Progenitor cell of endocrine pancreas (in vitro differentiated cells): ENCODE results near the gene SENP7. TPM values are rescaled to one million over a fixed set of nuclear protein-coding genes. Genes with fewer than 3 reads are reported as not detected.

Experiments used
- DNase-seq: peaks from one replicate; pipeline ENCODE4 v3.0.0; 2021; ENCODE audit warnings: low spot score; ENCODE audit not compliant: unreplicated experiment
- H3K27ac Mint-ChIP-seq: 2 replicates; pipeline ENCODE4 v1.8.0; 2021; ENCODE audit warnings: mild to moderate bottlenecking, moderate library complexity, mixed read lengths
- H3K27me3 Mint-ChIP-seq: 2 replicates; pipeline ENCODE4 v1.8.0; 2021; ENCODE audit warnings: mixed read lengths
- H3K36me3 Mint-ChIP-seq: 2 replicates; pipeline ENCODE4 v1.8.0; 2022; ENCODE audit warnings: mixed read lengths; ENCODE audit not compliant: insufficient read depth
- H3K4me1 Mint-ChIP-seq: 2 replicates; pipeline ENCODE4 v1.8.0; 2021; ENCODE audit warnings: low read depth, mixed read lengths
- H3K4me3 Mint-ChIP-seq: 2 replicates; pipeline ENCODE4 v1.8.0; 2021; ENCODE audit warnings: low read depth, mild to moderate bottlenecking, moderate library complexity, mixed read lengths
- H3K9me3 Mint-ChIP-seq: 2 replicates; pipeline ENCODE4 v1.8.0; 2021; ENCODE audit warnings: low read depth, mixed read lengths
- CTCF ChIP-seq: fragments of 200-600 bp; sonication (generic); IDR thresholded peaks from one replicate; pipeline ENCODE4 v1.5.0; 2021; ENCODE audit warnings: antibody characterized with exemption, mild to moderate bottlenecking; ENCODE audit not compliant: unreplicated experiment
- total RNA-seq: library from RNA; stranded (reverse); gene quantifications from 2 replicates; pipeline ENCODE4 v1.2.1, GENCODE V29; 2021

The SENP7 gene
- total RNA-seq, 1 donor from 2014 or later: 63.7 TPM

DNA sequence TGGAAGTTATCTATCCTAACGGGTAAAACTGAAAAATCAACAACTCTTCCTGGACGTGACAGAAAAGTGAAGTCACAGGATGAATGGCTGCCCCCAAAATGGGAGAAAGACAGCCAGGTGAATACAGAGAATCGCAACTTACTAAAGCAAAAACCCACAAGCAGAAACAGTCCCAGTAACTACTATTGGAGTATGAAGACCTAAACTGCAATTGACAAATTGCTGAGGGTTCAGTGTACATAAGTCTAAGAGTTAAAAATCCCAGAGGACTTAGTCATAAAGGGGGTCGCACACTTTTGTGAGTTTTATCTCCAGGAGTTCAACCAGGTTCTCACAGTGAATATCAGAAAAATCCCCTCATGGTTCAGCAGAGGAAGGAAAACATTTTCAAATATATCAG lies 135.8 kb downstream of the SENP7 start:
- no peak overlapping the region for H3K4me3 Mint-ChIP-seq
- no peaks in the 10 kb centered on the region for H3K27me3 Mint-ChIP-seq
- peak overlapping the region; percentile 71 for H3K27ac Mint-ChIP-seq
- peaks cover 16% of the 10 kb centered on the region for H3K9me3 Mint-ChIP-seq
- TF ChIP-seq CTCF: no peak
- no peak for DNase-seq
- peaks cover 15% of the 10 kb centered on the region for H3K4me1 Mint-ChIP-seq
- peaks cover 16% of the 10 kb centered on the region for H3K36me3 Mint-ChIP-seq

DNA sequence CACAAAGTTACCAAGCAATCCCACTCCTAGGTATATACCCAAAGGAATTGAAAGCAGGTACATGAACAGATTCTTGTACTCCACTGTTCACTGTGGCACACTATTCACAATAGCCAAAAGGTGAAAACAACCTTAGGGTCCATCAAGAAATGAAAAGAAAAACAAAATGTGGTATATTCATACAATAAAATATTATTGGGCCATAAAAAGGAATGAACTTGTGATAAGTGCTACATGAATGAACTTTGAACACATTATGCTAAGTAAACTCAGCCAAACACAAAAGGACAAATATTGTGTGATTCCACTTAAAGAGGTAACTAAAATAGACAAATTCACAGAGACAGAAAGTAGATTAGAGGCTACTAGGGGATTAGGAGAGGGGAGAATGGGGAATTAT lies 137.4 kb downstream of the SENP7 start:
- no peak for DNase-seq
- Mint-ChIP-seq H3K27me3 (no peaks in the 10 kb centered on the region), H3K36me3 (peaks cover 18% of the 10 kb centered on the region), H3K27ac (no peak overlapping the region), H3K4me1 (peaks cover 15% of the 10 kb centered on the region), H3K9me3 (peaks cover 16% of the 10 kb centered on the region), H3K4me3 (no peak overlapping the region)
- no peak for TF ChIP-seq CTCF

- no peak overlapping the region for H3K4me3 Mint-ChIP-seq
- H3K27me3 Mint-ChIP-seq: no peaks in the 10 kb centered on the region
- no peaks in the 10 kb centered on the region for H3K4me1 Mint-ChIP-seq
Measured at GRCh38 chr3:101362406-101362805, 150.6 kb downstream of the SENP7 start.

GRCh38 chr3:101351829-101352228 lies 161.2 kb downstream of the SENP7 start:
- H3K4me3 Mint-ChIP-seq: no peak overlapping the region
- TF ChIP-seq CTCF: no peak
- no peaks in the 10 kb centered on the region for H3K27me3 Mint-ChIP-seq
- H3K4me1 Mint-ChIP-seq: no peaks in the 10 kb centered on the region
- no peak overlapping the region for H3K27ac Mint-ChIP-seq
- no peak for DNase-seq
- peaks cover 6% of the 10 kb centered on the region for H3K9me3 Mint-ChIP-seq
- H3K36me3 Mint-ChIP-seq: peaks cover 16% of the 10 kb centered on the region

More at GRCh38 chr3:101362406-101362805, 150.6 kb downstream of the SENP7 start:
- peaks cover 21% of the 10 kb centered on the region for H3K36me3 Mint-ChIP-seq
- TF ChIP-seq CTCF: no peak
- H3K27ac Mint-ChIP-seq: no peak overlapping the region
- peaks cover 3% of the 10 kb centered on the region for H3K9me3 Mint-ChIP-seq
- DNase-seq: no peak

GRCh38 chr3:101340591-101340990 lies 172.4 kb downstream of the SENP7 start:
- no peak for DNase-seq
- H3K27me3 Mint-ChIP-seq: no peaks in the 10 kb centered on the region
- peaks cover 8% of the 10 kb centered on the region for H3K36me3 Mint-ChIP-seq
- no peak for TF ChIP-seq CTCF
- no peaks in the 10 kb centered on the region for H3K4me1 Mint-ChIP-seq
- H3K4me3 Mint-ChIP-seq: no peak overlapping the region
- peak overlapping the region; percentile 52 for H3K27ac Mint-ChIP-seq
- peaks cover 1% of the 10 kb centered on the region for H3K9me3 Mint-ChIP-seq
